Chondrocyte (in vitro differentiated cells): ENCODE results near the gene TRPM2. TPM values are rescaled to one million over a fixed set of nuclear protein-coding genes. Genes with fewer than 3 reads are reported as not detected.
A peak's percentile ranks its signal among the peaks of the same experiment; 100 is the strongest.

ENCODE experiments used
- DNase-seq: peaks from one replicate; pipeline ENCODE4 v3.0.0; 2021; ENCODE audit warnings: mixed read lengths, low spot score
- H3K27ac Mint-ChIP-seq: one replicate; pipeline ENCODE4 v1.8.0; 2021; ENCODE audit warnings: mild to moderate bottlenecking, moderate library complexity, mixed read lengths; ENCODE audit not compliant: unreplicated experiment
- H3K27me3 Mint-ChIP-seq: 2 replicates; pipeline ENCODE4 v1.8.0; 2021; ENCODE audit warnings: low read depth, mixed read lengths
- H3K36me3 Mint-ChIP-seq: 2 replicates; pipeline ENCODE4 v1.8.0; 2021; ENCODE audit warnings: low read depth, mixed read lengths
- H3K4me1 Mint-ChIP-seq: 2 replicates; pipeline ENCODE4 v1.8.0; 2021; ENCODE audit warnings: low read depth, mild to moderate bottlenecking, mixed read lengths
- H3K4me3 Mint-ChIP-seq: one replicate; pipeline ENCODE4 v1.8.0; 2021; ENCODE audit warnings: mild to moderate bottlenecking, moderate library complexity, mixed read lengths; ENCODE audit not compliant: unreplicated experiment
- H3K9me3 Mint-ChIP-seq: 2 replicates; pipeline ENCODE4 v1.8.0; 2021; ENCODE audit warnings: low read depth, mixed read lengths
- total RNA-seq: library from RNA; stranded (reverse); gene quantifications from 3 replicates; pipeline ENCODE4 v1.2.1, GENCODE V29; 2021
- TF ChIP-seq, protein P1 (sequence below): fragments of 200-600 bp; sonication (generic); IDR thresholded peaks from 2 replicates; pipeline ENCODE4 v1.5.0; 2021; ENCODE audit warnings: antibody characterized with exemption, mild to moderate bottlenecking, moderate library complexity

Gene TRPM2
- total RNA-seq, 1 donor from 2014 or later, result 0.32 TPM

DNA sequence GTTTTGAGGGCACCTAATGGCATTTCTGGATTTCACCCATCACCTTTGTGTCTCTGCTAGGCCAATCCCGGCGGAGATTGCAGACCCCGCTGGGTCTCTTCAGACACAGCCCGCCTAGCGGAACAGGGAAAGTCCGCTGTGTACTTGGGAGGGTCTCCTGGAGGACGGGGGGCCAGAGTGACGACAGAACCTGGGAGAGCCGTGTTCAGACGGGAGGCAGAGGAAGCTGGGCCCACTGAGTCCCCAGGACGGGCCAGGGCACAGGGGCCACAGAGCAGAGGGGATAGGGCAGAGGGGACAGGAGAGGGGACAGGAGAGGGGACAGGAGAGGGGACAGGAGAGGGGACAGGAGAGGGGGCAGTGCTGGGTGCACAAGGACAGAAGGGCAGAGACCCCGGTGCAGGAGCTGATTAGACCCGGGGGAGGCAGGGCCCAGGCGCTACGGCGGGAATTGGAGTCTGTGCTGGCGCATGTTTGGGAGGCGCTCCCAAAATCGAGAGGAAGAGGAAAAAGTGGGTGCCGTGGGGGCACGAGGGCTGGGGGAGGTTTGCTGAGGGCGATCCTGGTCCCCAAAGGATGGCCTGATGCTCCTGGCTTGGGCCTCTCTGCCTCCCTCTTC is 12.7 kb downstream of the TRPM2 start:
- Mint-ChIP-seq H3K4me1 (peaks cover 9% of the 10 kb centered on the region), H3K9me3 (peaks cover 10% of the 10 kb centered on the region), H3K4me3 (no peak overlapping the region), H3K27ac (no peak overlapping the region), H3K36me3 (no peaks in the 10 kb centered on the region), H3K27me3 (peaks cover 1% of the 10 kb centered on the region)
- TF ChIP-seq, protein P1, sequence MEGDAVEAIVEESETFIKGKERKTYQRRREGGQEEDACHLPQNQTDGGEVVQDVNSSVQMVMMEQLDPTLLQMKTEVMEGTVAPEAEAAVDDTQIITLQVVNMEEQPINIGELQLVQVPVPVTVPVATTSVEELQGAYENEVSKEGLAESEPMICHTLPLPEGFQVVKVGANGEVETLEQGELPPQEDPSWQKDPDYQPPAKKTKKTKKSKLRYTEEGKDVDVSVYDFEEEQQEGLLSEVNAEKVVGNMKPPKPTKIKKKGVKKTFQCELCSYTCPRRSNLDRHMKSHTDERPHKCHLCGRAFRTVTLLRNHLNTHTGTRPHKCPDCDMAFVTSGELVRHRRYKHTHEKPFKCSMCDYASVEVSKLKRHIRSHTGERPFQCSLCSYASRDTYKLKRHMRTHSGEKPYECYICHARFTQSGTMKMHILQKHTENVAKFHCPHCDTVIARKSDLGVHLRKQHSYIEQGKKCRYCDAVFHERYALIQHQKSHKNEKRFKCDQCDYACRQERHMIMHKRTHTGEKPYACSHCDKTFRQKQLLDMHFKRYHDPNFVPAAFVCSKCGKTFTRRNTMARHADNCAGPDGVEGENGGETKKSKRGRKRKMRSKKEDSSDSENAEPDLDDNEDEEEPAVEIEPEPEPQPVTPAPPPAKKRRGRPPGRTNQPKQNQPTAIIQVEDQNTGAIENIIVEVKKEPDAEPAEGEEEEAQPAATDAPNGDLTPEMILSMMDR, result no peak
- no peak for DNase-seq

DNA sequence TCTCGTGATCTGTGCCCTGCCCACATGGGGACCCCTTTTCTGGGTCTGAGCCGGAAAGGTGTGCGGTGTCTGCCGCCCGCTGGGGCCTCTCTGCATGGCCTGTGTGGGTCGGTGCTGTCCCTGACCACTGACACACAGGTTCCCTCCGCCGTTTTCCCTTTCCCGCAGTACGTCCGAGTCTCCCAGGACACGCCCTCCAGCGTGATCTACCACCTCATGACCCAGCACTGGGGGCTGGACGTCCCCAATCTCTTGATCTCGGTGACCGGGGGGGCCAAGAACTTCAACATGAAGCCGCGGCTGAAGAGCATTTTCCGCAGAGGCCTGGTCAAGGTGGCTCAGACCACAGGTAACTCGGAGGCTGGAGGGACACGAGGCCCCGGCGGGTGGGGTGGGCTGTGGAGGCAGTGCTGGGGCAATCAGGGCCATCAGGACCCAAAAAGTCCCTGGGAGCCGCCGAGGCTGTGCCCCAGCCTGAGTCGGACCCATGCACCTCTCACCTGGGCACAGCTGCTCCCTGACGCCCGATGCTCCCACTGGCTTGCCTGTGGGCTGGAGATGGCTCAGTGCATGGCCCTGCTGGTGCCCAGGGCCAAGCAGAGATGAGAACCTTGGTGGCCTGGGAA is 13.3 kb downstream of the TRPM2 start:
- TF ChIP-seq, protein P1, result no peak
- H3K9me3 Mint-ChIP-seq, result peaks cover 10% of the 10 kb centered on the region
- peak; percentile 86 for DNase-seq
- H3K36me3 Mint-ChIP-seq, result no peaks in the 10 kb centered on the region
- peaks cover 9% of the 10 kb centered on the region for H3K4me1 Mint-ChIP-seq
- no peak overlapping the region for H3K27ac Mint-ChIP-seq
- H3K4me3 Mint-ChIP-seq, result no peak overlapping the region
- H3K27me3 Mint-ChIP-seq, result peaks cover 3% of the 10 kb centered on the region

DNA sequence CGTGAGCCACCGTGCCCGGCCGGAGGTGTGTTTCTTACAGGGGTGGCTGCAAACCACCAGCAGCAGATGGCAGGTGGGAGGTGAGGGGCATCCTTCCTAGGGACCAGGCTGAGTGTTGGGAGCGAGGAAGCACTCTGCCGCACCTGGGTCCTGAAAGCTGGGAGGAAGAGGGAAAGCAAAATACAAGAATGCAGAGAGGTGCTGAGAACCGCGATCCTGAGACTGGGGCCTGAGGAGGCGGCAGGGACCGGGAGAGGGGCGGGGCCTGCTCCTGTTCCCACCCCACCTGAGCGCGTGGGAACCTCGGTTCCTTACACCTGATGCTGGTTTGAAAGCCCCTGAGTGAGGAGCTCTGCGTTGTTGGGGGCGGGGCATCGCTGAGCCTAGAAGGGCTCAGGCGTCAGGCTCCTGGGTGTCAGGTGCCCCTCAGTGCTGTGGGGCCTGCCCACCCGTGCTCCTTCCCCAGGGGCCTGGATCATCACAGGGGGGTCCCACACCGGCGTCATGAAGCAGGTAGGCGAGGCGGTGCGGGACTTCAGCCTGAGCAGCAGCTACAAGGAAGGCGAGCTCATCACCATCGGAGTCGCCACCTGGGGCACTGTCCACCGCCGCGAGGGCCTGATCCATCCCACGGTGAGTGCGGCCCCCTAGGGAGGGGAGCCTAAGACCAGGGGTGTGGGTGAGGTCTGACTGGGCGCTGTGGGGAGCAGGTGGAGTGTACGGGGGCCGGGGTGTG is 15.5 kb downstream of the TRPM2 start:
- H3K36me3 Mint-ChIP-seq, result no peaks in the 10 kb centered on the region
- H3K9me3 Mint-ChIP-seq, result no peaks in the 10 kb centered on the region
- peaks cover 16% of the 10 kb centered on the region for H3K27me3 Mint-ChIP-seq
- no peak overlapping the region for H3K27ac Mint-ChIP-seq
- TF ChIP-seq, protein P1, result no peak
- peak; percentile 90 for DNase-seq
- H3K4me1 Mint-ChIP-seq, result peaks cover 9% of the 10 kb centered on the region
- H3K4me3 Mint-ChIP-seq, result no peak overlapping the region

DNA sequence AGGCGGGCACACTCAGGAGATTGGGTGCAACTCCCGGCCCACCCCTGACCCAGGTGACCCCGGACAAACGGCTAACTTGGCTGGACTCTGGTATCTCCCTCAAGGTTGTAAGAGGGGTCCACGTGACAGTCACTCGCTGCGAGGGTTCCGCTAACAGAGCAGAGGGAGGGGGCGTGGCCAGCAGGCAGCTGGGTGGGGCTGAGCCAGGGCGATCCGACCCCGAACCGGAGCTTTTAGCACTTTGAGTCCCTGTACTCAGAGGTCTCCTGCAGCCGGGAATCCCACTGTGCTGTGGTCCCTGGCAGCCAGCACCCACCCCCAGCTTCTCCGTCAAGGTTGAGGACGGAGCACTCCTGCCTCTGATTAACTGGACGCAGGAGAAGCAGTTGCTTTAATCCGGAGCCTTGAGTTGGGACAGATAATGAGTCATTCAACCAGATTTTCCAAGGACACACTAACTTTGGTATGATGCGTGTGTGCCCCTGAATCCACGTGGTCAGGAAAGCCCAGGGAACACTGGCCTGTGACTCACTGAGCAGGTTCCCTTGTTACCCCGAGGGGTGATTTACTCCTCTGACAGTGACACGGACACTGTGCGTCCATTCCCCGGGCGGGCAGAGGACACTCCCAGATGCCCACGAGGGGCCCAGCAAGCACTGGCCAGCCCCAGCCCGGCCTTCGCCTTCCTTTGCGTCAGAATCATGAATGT is 16.8 kb downstream of the TRPM2 start:
- Mint-ChIP-seq H3K4me1 (peaks cover 9% of the 10 kb centered on the region), H3K27ac (no peak overlapping the region), H3K27me3 (peaks cover 16% of the 10 kb centered on the region), H3K36me3 (no peaks in the 10 kb centered on the region), H3K4me3 (peak overlapping the region; percentile 12), H3K9me3 (no peaks in the 10 kb centered on the region)
- TF ChIP-seq, protein P1, result no peak
- no peak for DNase-seq
